Left renal pelvis (tissue), 4 donors: ENCODE data around the gene HOXB13. TPM values are rescaled to one million over a fixed set of nuclear protein-coding genes. Genes with fewer than 3 reads are reported as not detected.

ENCODE experiments used
- DNase-seq, 4 donors: peaks; one replicate each; pipeline ENCODE4 v3.0.0-alpha.2; 2013; ENCODE audit warnings: low read depth in 4 of 4, low spot score in 3 of 4
- polyA plus RNA-seq, 4 donors: library from polyadenylated mRNA; unstranded; fragments of 120-200 nt; gene quantifications; one replicate each; pipeline ENCODE4 v1.2.1, GENCODE V29; 2013; ENCODE audit not compliant: insufficient read length in 4 of 4

Gene HOXB13
- polyA plus RNA-seq, 4 donors: not detected

GRCh38 chr17:48749621-48750553 lies 21.3 kb upstream of the HOXB13 start:
- no peak for DNase-seq

- DNase-seq: no peak
Measured at GRCh38 chr17:48748718-48749566, 20.4 kb upstream of the HOXB13 start.

DNA sequence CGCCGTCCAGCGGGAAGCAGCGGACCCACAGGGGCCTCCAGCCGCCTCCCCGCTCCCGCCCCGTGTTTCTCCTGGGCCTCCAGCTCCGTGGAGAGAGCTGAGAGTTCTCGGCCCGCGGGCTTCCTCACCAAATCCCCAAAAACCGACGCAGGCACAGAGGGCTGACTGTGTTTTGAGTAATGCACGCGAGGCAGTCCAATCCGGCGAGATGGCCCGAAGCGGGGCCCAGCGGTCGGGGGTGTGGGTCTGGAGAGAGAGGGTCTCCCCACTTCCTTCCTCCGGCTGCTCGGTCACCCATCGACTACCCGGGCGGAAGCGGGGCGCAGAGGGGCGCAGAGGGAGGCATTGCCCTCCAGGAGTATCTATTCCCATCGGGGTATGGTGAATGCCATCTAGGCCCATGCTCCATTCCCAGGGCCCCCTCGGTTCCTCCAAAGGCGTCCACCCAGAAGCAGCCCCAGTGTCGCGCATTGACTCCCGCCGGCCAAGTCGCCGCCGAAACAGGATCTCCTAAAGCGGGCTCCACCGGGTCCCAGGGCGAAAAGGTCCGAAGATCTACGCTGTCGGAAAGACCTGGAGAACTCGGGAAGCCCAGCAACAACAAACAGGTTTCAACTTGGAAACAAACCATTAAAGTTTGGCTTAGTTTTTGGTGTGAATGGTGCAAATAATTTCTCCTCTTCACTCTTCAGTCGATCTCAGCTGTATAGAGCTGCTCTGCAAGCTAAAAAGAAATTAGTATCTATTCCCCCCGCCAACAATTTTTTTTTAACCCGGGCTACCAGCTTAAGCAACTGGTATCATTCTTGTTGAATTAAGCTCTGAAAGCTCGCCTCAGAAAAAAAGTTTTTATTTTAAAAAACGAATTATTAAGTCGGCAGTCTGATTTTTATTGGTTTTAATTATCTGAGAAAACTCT lies 19.2 kb upstream of the HOXB13 start:
- DNase-seq: no peak

DNA sequence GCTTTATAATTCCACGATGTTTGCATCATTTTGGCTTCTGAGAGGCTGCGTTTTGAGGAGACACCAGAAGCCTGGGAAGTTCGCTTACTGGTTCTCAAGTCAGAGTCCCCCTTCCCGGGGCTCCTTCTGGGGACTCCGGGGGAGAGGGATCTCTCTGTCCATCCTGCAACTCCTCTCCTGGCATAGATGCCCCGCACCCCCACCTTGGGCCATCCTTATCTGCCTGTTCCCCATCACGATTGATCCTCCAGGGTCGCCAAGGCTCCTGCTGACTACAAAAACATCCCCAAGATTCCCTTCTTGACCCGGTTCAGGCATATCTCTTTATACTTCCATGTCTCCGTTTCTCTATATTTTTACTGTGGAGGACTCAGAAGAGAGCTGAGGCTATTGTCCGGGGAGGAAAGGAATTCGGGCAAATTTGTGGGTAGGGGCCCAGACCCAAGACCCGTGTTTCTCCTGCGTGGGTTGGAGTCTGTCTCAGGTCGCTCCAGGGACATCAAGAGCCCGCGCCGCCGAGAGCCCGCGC lies 18.4 kb upstream of the HOXB13 start:
- DNase-seq: no peak

DNA sequence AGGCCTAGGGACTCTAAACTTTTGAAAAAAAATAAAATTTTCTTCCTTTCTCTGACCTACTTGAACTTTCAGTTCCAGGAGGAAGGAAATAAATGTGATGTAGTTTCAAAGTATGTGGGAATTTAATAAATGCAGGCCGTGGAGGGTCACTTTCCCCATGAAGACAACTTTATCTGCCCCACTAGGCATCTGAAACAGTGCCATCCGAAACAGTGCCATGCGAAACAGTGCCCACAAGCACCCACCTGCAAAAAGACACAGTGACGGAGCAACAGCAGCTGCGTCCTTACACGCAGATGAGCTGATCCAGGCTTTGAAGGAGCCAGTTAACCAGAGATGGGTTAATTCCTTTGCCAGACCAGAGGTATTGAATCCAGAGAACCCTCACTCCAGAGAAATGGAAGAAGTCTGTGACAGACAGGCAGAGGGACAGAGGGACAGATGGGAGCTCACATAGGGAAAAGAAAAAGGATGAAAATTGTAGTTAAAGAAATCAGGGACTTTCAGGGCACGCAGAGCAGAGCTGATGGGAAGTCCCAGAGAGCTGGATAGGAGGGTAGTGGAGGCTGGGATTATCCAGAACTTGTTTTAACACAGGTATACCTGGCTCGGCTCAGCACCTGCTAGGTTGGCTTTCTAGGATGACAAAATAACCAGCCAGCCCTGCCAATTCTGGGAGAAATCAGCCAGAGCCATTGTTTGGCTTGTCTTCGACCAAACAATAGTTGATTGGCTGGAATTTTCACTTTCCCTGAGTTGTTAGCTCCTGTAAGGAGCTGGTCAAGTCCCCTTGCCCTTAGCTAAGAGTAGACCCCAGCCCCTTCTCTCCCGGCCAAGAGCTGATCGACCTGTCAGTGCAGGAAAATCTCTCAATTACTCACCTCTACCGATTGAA lies 17.1 kb upstream of the HOXB13 start:
- DNase-seq: no peak

DNA sequence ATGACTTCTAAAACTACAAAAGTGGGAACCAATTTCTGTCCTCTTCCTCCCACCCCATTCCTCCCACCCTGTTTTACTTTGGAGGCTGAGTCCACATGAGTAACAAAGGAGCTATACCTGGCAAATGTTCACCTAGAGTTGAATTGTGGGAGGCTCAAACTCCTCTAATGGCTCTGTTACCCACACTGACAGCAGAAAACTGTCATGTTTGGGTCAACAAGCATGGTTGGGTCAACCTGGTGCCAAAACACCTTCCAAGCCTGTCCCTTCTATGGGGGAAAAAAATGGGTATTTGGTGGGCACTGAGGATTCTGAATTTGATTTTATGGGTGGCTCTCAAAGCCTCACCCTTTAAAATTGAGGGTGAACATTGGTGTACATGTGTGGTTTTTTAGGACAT lies 12.0 kb upstream of the HOXB13 start:
- no peak for DNase-seq

GRCh38 chr17:48738803-48739526 lies 10.4 kb upstream of the HOXB13 start:
- DNase-seq: no peak

- no peak for DNase-seq
Measured at GRCh38 chr17:48738424-48738802, 9.9 kb upstream of the HOXB13 start.

DNA sequence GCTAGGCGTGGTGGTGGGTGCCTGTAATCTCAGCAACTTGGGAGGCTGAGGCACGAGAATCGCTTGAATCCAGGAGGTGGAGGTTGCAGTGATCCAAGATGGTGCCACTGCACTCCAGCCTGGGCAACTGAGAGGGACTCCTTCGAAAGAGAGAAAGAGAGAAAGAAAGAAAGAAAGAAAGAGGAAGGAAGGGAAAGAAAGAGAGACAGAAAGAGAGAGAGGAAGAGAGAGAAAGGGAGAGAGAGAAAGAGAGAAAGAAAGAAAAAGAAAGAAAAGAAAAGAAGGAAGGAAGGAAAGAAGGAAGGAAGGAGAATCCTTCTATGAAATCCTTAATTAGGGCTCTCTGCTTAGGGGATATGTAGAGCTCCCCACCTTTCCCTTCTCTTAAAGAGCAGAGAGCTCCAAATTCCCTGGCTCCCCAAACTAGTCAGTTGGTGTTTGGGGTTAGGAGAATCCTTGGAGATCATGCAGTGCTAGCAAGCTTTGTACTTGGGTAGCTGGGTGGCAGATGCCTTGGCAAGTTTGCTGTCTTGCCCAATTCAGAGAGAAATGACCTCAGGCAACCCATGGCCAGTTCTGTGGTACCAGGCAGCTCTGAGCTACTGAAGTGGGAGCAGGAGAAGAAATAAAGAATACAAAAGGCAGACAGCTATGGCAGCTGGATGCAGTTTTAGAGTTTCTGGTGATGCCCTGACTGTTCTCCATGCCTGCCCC lies 8.9 kb upstream of the HOXB13 start:
- no peak for DNase-seq

GRCh38 chr17:48735062-48735351 lies 6.5 kb upstream of the HOXB13 start:
- DNase-seq: no peak

DNA sequence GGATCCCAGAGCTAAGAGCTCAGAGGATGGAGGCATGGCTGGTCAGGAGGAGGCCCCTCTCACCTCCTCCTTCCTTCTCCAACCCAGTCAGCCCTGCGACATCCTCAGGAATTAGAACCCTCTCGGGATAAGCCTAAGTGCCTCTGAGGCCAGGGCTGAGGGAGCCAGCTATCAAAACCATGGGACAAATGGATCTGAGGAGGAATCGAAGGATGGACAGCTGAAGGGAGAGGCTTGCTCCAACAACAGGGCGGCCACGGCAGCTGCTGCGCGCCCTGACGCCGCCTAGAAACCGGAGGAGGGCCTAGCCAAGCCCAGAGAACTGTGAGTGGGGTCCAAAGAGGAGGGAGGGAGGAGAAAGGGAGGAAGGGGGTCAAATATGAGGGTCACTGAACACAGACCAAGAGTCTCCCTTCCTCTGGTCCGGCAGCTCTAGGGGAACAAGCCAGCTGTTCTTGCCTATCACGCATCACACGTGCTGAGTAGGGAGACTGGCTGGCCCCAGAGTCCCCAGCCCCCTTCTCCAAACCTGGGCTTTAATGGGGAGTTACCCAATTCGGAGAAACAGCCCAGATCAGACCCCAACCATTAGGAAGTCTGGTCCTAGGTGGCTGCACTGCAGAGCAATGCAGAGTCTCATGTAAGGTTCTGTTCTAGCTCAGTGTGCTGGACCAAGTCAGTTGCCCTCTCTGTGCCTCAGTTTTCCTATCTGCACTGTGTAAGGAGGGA lies 5.9 kb upstream of the HOXB13 start:
- DNase-seq: no peak

GRCh38 chr17:48733632-48734328 lies 5.2 kb upstream of the HOXB13 start:
- DNase-seq: no peak

DNA sequence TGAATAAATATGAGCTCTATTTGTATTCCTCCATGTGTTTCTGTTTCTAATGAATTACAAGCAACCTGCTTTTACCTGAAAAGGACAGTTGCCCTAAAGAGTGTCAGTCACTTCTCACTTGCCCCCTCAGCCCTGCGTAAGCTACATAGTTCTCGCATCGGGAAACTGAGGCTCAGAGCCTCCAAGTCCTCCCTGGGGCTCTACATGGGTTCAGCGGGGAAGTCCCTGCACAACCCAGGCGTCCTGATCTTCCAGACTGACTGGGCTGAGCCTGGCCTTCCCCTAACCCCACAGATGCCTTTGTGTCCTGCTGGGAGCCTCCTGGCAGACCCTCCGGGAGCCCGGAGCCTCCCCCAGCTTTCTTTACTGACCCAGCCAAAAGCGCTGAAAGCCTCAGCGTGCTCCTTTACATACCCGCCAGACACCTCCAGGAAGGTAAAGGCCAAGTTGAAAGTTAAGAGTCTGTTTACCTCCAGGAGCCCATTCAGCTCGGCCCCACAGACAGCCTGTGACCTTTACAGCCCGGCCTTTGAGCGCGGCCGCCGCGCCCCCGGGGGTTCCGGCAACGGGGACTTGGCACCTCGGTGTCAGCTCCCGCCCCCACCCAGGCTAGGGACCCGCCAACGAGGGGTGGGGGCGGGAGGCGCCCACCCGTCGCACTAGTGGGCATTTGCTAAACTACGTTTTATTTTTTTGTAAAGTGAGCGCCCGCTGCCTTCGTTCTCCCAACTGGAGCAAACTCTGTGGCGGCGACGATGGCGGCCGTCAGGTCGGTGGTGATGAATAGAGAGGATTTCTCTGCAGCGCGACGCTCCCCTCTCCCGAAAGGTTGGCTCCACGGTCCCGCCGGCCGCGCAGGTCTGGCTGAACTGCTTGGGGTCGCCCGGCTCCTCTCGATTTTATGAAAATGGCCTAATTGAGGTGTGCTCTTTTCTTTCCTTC lies 4.4 kb upstream of the HOXB13 start:
- no peak for DNase-seq

DNA sequence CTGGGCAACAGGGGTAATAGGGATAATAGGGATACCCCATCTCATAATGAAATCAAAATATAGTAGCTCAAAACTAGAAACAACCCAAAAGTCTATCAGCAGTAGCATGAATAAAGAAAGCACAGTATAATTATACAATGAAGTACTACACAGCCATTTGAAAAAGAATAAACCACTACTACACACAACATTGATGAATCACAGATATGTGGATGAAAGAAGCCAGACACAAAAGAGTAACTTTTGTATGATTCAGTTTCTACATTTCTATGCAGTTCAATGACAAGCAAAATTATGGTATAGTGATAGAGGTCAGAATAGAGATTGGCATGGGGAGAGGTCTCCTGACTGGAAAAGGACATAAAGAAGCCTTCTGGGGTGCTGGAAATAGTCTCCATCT lies 2.8 kb upstream of the HOXB13 start:
- no peak for DNase-seq

DNA sequence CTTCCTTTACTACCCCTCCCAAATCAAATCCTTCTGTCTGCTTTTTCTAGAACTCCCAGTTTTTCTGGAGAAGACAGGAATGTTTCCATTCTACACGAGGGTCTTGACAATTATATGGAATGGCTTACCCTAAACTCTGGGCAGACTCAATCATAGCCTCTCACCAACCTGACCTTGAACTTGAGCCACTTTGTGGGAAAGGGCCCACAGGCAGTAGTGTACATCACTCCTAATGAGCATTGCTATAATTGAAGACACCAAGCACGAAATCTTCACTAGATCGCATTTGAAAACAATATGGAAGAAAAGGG lies 1.6 kb upstream of the HOXB13 start:
- no peak for DNase-seq
